K562 (cell line): ENCODE data around the gene GRIA3. TPM values are rescaled to one million over a fixed set of nuclear protein-coding genes. Genes with fewer than 3 reads are reported as not detected.

ENCODE experiments used
- ATAC-seq: fragments of 200-7000 bp; cut with Tn5 transposase; 3 replicates; pipeline ENCODE4 v1.9.1; 2020; ENCODE audit warnings: moderate library complexity
- BruUV-seq: library from RNA; stranded (reverse); fragments of 400-500 nt; replicated peaks from 2 replicates; lab custom pipeline; 2021; lab: Mats Ljungman, UMichigan
- CTCF ChIA-PET: fragments of 300-600 bp; formaldehyde crosslinking; extraction: SDS; loops from one replicate; lab custom pipeline; 2021; ENCODE audit warnings: low intra/inter-chr PET ratio; lab: Yijun Ruan, JAX
- POLR2A ChIA-PET: fragments of 300-600, 350-650 bp; sonication (Branson Sonifier 250); formaldehyde crosslinking; extraction: SDS; loops from one replicate; lab custom pipeline; 2021; ENCODE audit warnings: antibody characterized with exemption, inconsistent platforms; lab: Yijun Ruan, JAX
- DNase-seq, 4 experiments: peaks; one replicate each; pipeline versions ENCODE4 v3.0.0 to v3.0.0-alpha.2; 2011 to 2018; ENCODE audit warnings: low spot score in 3 of 4, mixed read lengths in 3 of 4; ENCODE audit errors: extremely low read depth in 1 of 4
- FAIRE-seq: peaks from 2 replicates; lab custom pipeline; 2011; peaks lifted over from hg19 to GRCh38; lab: Jason Lieb, UNC
- H2AFZ ChIP-seq: 2 replicates; pipeline ENCODE4 v1.6.0; 2011; ENCODE audit warnings: low read depth, low read length, control low read depth, inconsistent platforms
- H3K27ac ChIP-seq: fragments of 200-600 bp; 3 replicates; pipeline ENCODE4 v1.8.0; 2011; ENCODE audit warnings: low read depth, mild to moderate bottlenecking, control low read depth, inconsistent platforms, low read length, moderate library complexity, mixed read lengths; ENCODE audit errors: extremely low read depth
- H3K27me3 ChIP-seq, 2 experiments: fragments of 300-600 bp in 1 of 2; 2 replicates in 1 of 2; 3 replicates in 1 of 2; pipeline versions ENCODE4 v1.6.0 to v1.8.0; 2011; ENCODE audit warnings: inconsistent platforms in 2 of 2, low read length in 2 of 2, mild to moderate bottlenecking in 1 of 2, mixed read lengths in 1 of 2, moderate library complexity in 1 of 2; ENCODE audit not compliant: control insufficient read depth in 2 of 2, insufficient read depth in 2 of 2
- H3K36me3 ChIP-seq: fragments of 300-600 bp; 3 replicates; pipeline ENCODE4 v1.8.0; 2011; ENCODE audit warnings: mild to moderate bottlenecking, low read length, inconsistent platforms; ENCODE audit not compliant: control insufficient read depth, insufficient read depth
- H3K4me1 ChIP-seq, 2 experiments: fragments of 200-600 bp in 1 of 2; replicated peaks in 1 of 2; 2 replicates in 1 of 2; 3 replicates in 1 of 2; pipeline versions ENCODE4 v1.5.1 to v1.8.0; 2011; ENCODE audit warnings: inconsistent platforms in 2 of 2, low read length in 2 of 2, mild to moderate bottlenecking in 1 of 2, mixed read lengths in 1 of 2, moderate library complexity in 1 of 2; ENCODE audit not compliant: control insufficient read depth in 2 of 2, insufficient read depth in 2 of 2
- H3K4me2 ChIP-seq: 2 replicates; pipeline ENCODE4 v1.6.1; 2011; ENCODE audit warnings: low read length, control low read depth, inconsistent platforms, mixed read lengths; ENCODE audit not compliant: insufficient read depth
- H3K4me3 ChIP-seq: fragments of 200-600 bp; sonication (generic), shearing (Covaris generic); 2 replicates; pipeline ENCODE4 v1.5.1; 2016; ENCODE audit warnings: control low read depth, inconsistent platforms
- H3K79me2 ChIP-seq: fragments of 200-600 bp; 3 replicates; pipeline ENCODE4 v1.8.0; 2011; ENCODE audit warnings: low read length, inconsistent platforms; ENCODE audit not compliant: control insufficient read depth, insufficient read depth
- H3K9ac ChIP-seq, 2 experiments: 2 replicates each; pipeline versions ENCODE4 v1.6.0 to v1.6.1; 2011; ENCODE audit warnings: low read depth in 2 of 2, low read length in 2 of 2, control low read depth in 1 of 2, inconsistent platforms in 1 of 2, mild to moderate bottlenecking in 1 of 2, mixed read lengths in 1 of 2; ENCODE audit not compliant: insufficient read depth in 1 of 2
- H3K9me1 ChIP-seq: one replicate; pipeline ENCODE4 v1.6.0; 2011; ENCODE audit warnings: inconsistent platforms, mild to moderate bottlenecking, low read length, moderate library complexity; ENCODE audit not compliant: control insufficient read depth, insufficient read depth
- H3K9me3 ChIP-seq: replicated peaks from 2 replicates; pipeline ENCODE4 v1.5.1; 2011; ENCODE audit warnings: low read depth, low read length, inconsistent platforms; ENCODE audit not compliant: control insufficient read depth, insufficient read depth
- H4K20me1 ChIP-seq: replicated peaks from 2 replicates; pipeline ENCODE4 v1.6.1; 2011; ENCODE audit warnings: low read length, inconsistent platforms, mixed read lengths; ENCODE audit not compliant: control insufficient read depth, insufficient read depth
- ATF1 ChIP-seq, 2 experiments: fragments of 450-650 bp in 1 of 2; IDR thresholded peaks; 2 replicates each; pipeline ENCODE4 v1.6.1; 2016; ENCODE audit warnings: missing compliant biosample characterization in 1 of 2, missing genetic modification characterization in 1 of 2
- CEBPG ChIP-seq, 3 experiments: fragments of 200-800 bp in 1 of 3; sonication (Bioruptor generic) in 1 of 3; sonication (generic) in 1 of 3; formaldehyde crosslinking in 1 of 3; IDR thresholded peaks in 2 of 3; conservative IDR thresholded peaks in 1 of 3; 2 replicates each; pipeline versions ENCODE4 v1.6.1 to v1.8.0; 2016 to 2022; ENCODE audit warnings: missing compliant biosample characterization in 2 of 3, missing genetic modification characterization in 2 of 3, mild to moderate bottlenecking in 1 of 3, missing genetic modification reagents in 1 of 3
- CREM ChIP-seq: IDR thresholded peaks from 2 replicates; pipeline ENCODE4 v1.6.1; 2014; ENCODE audit warnings: antibody characterized with exemption, low read depth
- DACH1 ChIP-seq: fragments of 450-650 bp; IDR thresholded peaks from 2 replicates; pipeline ENCODE4 v1.6.1; 2018; ENCODE audit not compliant: partially characterized antibody
- DMBX1 ChIP-seq: fragments of 250-450 bp; sonication (Bioruptor Pico); IDR thresholded peaks from 2 replicates; pipeline ENCODE4 v1.8.0; 2022; ENCODE audit warnings: inconsistent platforms, mild to moderate bottlenecking, moderate library complexity, borderline replicate concordance
- JUND ChIP-seq, 2 experiments: IDR thresholded peaks; 2 replicates in 1 of 2; 3 replicates in 1 of 2; pipeline ENCODE4 v1.6.1; 2011; ENCODE audit warnings: borderline replicate concordance in 2 of 2, low read depth in 2 of 2, low read length in 2 of 2, improper control_type of control experiment in 1 of 2, missing biosample characterization in 1 of 2, missing genetic modification characterization in 1 of 2, missing genetic modification reagents in 1 of 2
- MTA3 ChIP-seq: fragments of 450-650 bp; formaldehyde crosslinking; IDR thresholded peaks from 2 replicates; pipeline ENCODE4 v1.6.1; 2017; ENCODE audit warnings: mild to moderate bottlenecking, borderline replicate concordance
- ZNF133 ChIP-seq: fragments of 250-450 bp; sonication (Bioruptor Pico); IDR thresholded peaks from 2 replicates; pipeline ENCODE4 v1.4.0; 2020; ENCODE audit warnings: mild to moderate bottlenecking
- ZNF274 ChIP-seq: IDR thresholded peaks from 2 replicates; pipeline ENCODE4 v1.6.1; 2011; ENCODE audit warnings: low read depth, mild to moderate bottlenecking, low read length, moderate library complexity, borderline replicate concordance
- WGBS: fragments of 100-300 bp; shearing (Covaris generic); methylation state at CpG from one replicate; pipeline ENCODE4 v1.1.6; 2016; ENCODE audit warnings: low coverage, mixed read lengths; ENCODE audit not compliant: insufficient coverage; ENCODE audit errors: missing lambda C conversion rate; 5-methylcytosine and 5-hydroxymethylcytosine counted together
- in situ Hi-C: fragments of 300-500 bp; cut with MboI; formaldehyde crosslinking; loops from 4 replicates; pipeline ENCODE4 v1.15.0; 2018; ENCODE audit warnings: inconsistent platforms, mixed read lengths
- intact Hi-C: fragments of 100-400 bp; cut with micrococcal nuclease; formaldehyde crosslinking; loops from 2 replicates; pipeline ENCODE4 v1.14.2; 2022
- polyA plus RNA-seq, 8 experiments: library from polyadenylated mRNA; depleted of rRNA in 4 of 8; stranded (reverse) in 5 of 8; unstranded in 3 of 8; fragments of >200 nt; fragmentation: Nextera tagmentation in 2 of 8; fragmentation: Illumina TruSeq in 1 of 8; extraction: Ambion mirVana in 2 of 8; extraction: Trizol in 1 of 8; gene quantifications; 2 replicates each; pipeline versions ENCODE4 v1.2.1 to v1.2.3, GENCODE V29; 2011 to 2014; ENCODE audit warnings: inconsistent platforms in 1 of 8, missing spikeins in 1 of 8
- total RNA-seq, 7 experiments: library from RNA; depleted of rRNA in 6 of 7; stranded (reverse); fragments of >200 nt in 6 of 7; fragmentation: Illumina TruSeq in 2 of 7; extraction: Trizol in 2 of 7; gene quantifications; 2 replicates each; pipeline versions ENCODE4 v1.2.1 to v1.2.3, GENCODE V29; 2011 to 2021; ENCODE audit warnings: low replicate concordance in 1 of 7
- TF ChIP-seq, protein P1 (sequence below), 2 experiments: fragments of 450-650 bp in 1 of 2; sonication (generic) in 1 of 2; formaldehyde crosslinking in 1 of 2; IDR thresholded peaks in 1 of 2; conservative IDR thresholded peaks in 1 of 2; 2 replicates each; pipeline versions ENCODE4 v1.6.1 to v1.8.1; 2016 to 2023; ENCODE audit warnings: mild to moderate bottlenecking in 2 of 2, moderate library complexity in 2 of 2, inconsistent platforms in 1 of 2, missing genetic modification reagents in 1 of 2

Gene GRIA3
- total and polyA plus RNA-seq, 9 of the 15 experiments (the other 6 are each of a cell fraction or from before 2014, with no cell fraction given): 0.10 TPM; not detected in 8

GRCh38 chrX:123171781-123172180 is 12.3 kb upstream of the GRIA3 start:
- in situ Hi-C loops: no loop called here
- no peak overlapping the region for H2AFZ ChIP-seq
- CTCF ChIA-PET: no interaction called here
- H3K4me2 ChIP-seq: no peak overlapping the region
- H3K27ac ChIP-seq: no peak overlapping the region
- DNase-seq (peak in 1 of 4 experiments; percentile 11), ATAC-seq (peak; percentile 56; the same call in 1 of the 3 replicates)
- no peaks in the 10 kb centered on the region for H4K20me1 ChIP-seq
- peak; percentile 75 for TF ChIP-seq CREM
- no peak for TF ChIP-seq DMBX1 (CRISPR knock-in tag)
- TF ChIP-seq, protein P1, sequence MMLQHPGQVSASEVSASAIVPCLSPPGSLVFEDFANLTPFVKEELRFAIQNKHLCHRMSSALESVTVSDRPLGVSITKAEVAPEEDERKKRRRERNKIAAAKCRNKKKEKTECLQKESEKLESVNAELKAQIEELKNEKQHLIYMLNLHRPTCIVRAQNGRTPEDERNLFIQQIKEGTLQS (IDR thresholded peaks at IDR 0.05): 0 out of 2 replicates have a peak, but pooled peaks have one; percentile 16
- TF ChIP-seq, protein P1 (CRISPR knock-in tag; conservative IDR thresholded peaks at IDR 0.05): no peak
- no peak for TF ChIP-seq JUND (IDR thresholded peaks at IDR 0.05; ENCODE audit: borderline replicate concordance, low read depth, low read length)
- peak; percentile 22; the same call in 1 of the 3 replicates for TF ChIP-seq JUND (tag; IDR thresholded peaks at IDR 0.05; ENCODE audit: borderline replicate concordance, low read depth, low read length)
- no peak for TF ChIP-seq ZNF274
- no peak for TF ChIP-seq ATF1 (CRISPR knock-in tag; IDR thresholded peaks at IDR 0.05)
- peak; percentile 66 for TF ChIP-seq ATF1 (tag; IDR thresholded peaks at IDR 0.05)
- TF ChIP-seq ZNF133 (CRISPR knock-in tag): no peak
- TF ChIP-seq MTA3: no peak
- TF ChIP-seq DACH1: no peak
- no peak for TF ChIP-seq CEBPG (CRISPR knock-in tag; IDR thresholded peaks at IDR 0.05)
- peak in 1 of 2 experiments; percentile 48; a peak in 1 of 4 replicates for TF ChIP-seq CEBPG (tag; conservative IDR thresholded peaks at IDR 0.05 in 1 of 2, IDR thresholded peaks at IDR 0.05 in 1 of 2)
- TF ChIP-seq, all 486 proteins: peak for 5
- Histone ChIP-seq H3K9ac (no peak overlapping the region), H3K4me3 (no peak overlapping the region), H3K79me2 (no peaks in the 10 kb centered on the region), H3K9me1 (no peaks in the 10 kb centered on the region), H3K27me3 (no peaks in the 10 kb centered on the region), H3K4me1 (no peaks in the 10 kb centered on the region; a peak in 1 of 5 replicates), H3K36me3 (no peaks in the 10 kb centered on the region), H3K9me3 (no peaks in the 10 kb centered on the region)
- BruUV-seq: no TSS peak
- POLR2A ChIA-PET: interaction anchor here (0.6 to 1.2 kb wide), 2 partner anchors 18 to 227 kb away, joined by 3 read pairs; no protein-coding TSS in a partner anchor
- FAIRE-seq: no peak
- 17% methylated on average over 2 of the region's 3 CpGs for WGBS
- intact Hi-C loops: loop anchor here (5.0 kb wide), 1 partner anchor 251 kb away; no protein-coding TSS in a partner anchor
